Endothelial cell (in vitro differentiated cells): ENCODE results near the gene MIB1. TPM values are rescaled to one million over a fixed set of nuclear protein-coding genes. Genes with fewer than 3 reads are reported as not detected.

ENCODE experiments used
- DNase-seq: peaks from one replicate; pipeline ENCODE4 v3.0.0; 2021; ENCODE audit warnings: low spot score
- H3K27ac Mint-ChIP-seq: one replicate; pipeline ENCODE4 v1.8.0; 2021; ENCODE audit warnings: mixed read lengths, inconsistent platforms; ENCODE audit not compliant: unreplicated experiment
- H3K27me3 Mint-ChIP-seq: one replicate; pipeline ENCODE4 v1.8.0; 2021; ENCODE audit warnings: mild to moderate bottlenecking, moderate library complexity, mixed read lengths, inconsistent platforms; ENCODE audit not compliant: unreplicated experiment
- H3K36me3 Mint-ChIP-seq: one replicate; pipeline ENCODE4 v1.8.0; 2021; ENCODE audit warnings: mild to moderate bottlenecking, low read depth, mixed read lengths, inconsistent platforms; ENCODE audit not compliant: unreplicated experiment
- H3K4me1 Mint-ChIP-seq: one replicate; pipeline ENCODE4 v1.8.0; 2021; ENCODE audit warnings: mild to moderate bottlenecking, mixed read lengths, inconsistent platforms; ENCODE audit not compliant: unreplicated experiment
- H3K4me3 Mint-ChIP-seq: one replicate; pipeline ENCODE4 v1.8.0; 2021; ENCODE audit warnings: mild to moderate bottlenecking, mixed read lengths, inconsistent platforms; ENCODE audit not compliant: unreplicated experiment
- H3K9me3 Mint-ChIP-seq: one replicate; pipeline ENCODE4 v1.8.0; 2021; ENCODE audit warnings: mixed read lengths, inconsistent platforms; ENCODE audit not compliant: unreplicated experiment
- total RNA-seq: library from RNA; stranded (reverse); fragmentation: NEBNext Ultra II Directional; extraction: Animal tissue kit (Norgen Biotek cat#: 25700); gene quantifications from one replicate; pipeline ENCODE4 v1.2.1, GENCODE V29; 2021; ENCODE audit not compliant: unreplicated experiment
- TF ChIP-seq, protein P1 (sequence below): fragments of 200-600 bp; sonication (generic); IDR thresholded peaks from one replicate; pipeline ENCODE4 v1.5.0; 2021; ENCODE audit warnings: antibody characterized with exemption; ENCODE audit not compliant: unreplicated experiment

Gene MIB1
- total RNA-seq, 1 donor from 2014 or later: 62.8 TPM

- Mint-ChIP-seq H3K4me3 (no peak overlapping the region), H3K27me3 (no peaks in the 10 kb centered on the region), H3K36me3 (no peaks in the 10 kb centered on the region), H3K9me3 (no peaks in the 10 kb centered on the region), H3K27ac (no peak overlapping the region), H3K4me1 (no peaks in the 10 kb centered on the region)
- no peak for DNase-seq
- TF ChIP-seq, protein P1, sequence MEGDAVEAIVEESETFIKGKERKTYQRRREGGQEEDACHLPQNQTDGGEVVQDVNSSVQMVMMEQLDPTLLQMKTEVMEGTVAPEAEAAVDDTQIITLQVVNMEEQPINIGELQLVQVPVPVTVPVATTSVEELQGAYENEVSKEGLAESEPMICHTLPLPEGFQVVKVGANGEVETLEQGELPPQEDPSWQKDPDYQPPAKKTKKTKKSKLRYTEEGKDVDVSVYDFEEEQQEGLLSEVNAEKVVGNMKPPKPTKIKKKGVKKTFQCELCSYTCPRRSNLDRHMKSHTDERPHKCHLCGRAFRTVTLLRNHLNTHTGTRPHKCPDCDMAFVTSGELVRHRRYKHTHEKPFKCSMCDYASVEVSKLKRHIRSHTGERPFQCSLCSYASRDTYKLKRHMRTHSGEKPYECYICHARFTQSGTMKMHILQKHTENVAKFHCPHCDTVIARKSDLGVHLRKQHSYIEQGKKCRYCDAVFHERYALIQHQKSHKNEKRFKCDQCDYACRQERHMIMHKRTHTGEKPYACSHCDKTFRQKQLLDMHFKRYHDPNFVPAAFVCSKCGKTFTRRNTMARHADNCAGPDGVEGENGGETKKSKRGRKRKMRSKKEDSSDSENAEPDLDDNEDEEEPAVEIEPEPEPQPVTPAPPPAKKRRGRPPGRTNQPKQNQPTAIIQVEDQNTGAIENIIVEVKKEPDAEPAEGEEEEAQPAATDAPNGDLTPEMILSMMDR: no peak
Measured at GRCh38 chr18:21826196-21826595, 85.6 kb downstream of the MIB1 start.

- DNase-seq: no peak
- H3K27me3 Mint-ChIP-seq: no peaks in the 10 kb centered on the region
- H3K4me1 Mint-ChIP-seq: no peaks in the 10 kb centered on the region
- no peak overlapping the region for H3K27ac Mint-ChIP-seq
- no peaks in the 10 kb centered on the region for H3K36me3 Mint-ChIP-seq
- no peaks in the 10 kb centered on the region for H3K9me3 Mint-ChIP-seq
- TF ChIP-seq, protein P1: no peak
- H3K4me3 Mint-ChIP-seq: no peak overlapping the region
Measured at GRCh38 chr18:21826641-21827302, 86.2 kb downstream of the MIB1 start.

DNA sequence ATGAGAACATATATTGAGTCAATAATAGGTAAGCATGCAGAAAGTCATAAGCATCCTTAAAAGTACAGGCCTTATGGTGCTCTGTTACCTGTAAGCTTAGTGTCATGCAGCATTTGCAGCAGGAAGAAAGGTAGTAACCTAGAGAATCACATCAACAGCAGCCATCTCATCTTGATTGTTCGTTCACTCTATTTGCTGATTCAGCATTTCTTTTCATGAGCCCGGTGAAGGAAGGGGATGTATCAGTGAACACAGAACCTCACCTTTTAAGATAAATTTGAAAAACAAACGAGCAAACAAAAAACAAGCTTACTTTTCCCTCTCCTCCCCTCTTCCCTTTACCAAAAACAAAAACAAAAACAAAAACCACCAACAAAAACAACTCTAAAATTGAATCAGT is 89.9 kb downstream of the MIB1 start:
- TF ChIP-seq, protein P1: no peak
- H3K27ac Mint-ChIP-seq: no peak overlapping the region

DNA sequence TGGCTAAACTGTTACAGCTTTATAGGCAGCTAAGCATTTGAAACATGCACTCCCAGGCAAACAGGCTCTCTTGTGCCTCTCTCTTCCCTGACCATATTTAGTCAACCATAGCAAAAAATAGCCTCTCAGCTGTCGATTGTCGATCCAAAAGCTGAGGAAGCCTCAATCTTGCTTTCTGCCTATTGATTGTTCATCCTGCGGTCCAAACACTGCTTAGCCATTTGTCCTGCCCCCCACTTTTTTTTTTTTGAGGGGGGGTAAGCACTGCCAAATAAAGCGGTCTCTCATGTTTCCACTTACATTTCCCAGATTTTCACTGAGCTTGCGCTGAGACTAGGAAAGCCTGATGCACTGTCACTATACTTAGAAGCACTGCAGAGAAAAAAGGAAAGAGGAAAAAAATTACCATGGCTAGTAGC is 90.8 kb downstream of the MIB1 start:
- DNase-seq: no peak
- H3K4me1 Mint-ChIP-seq: no peaks in the 10 kb centered on the region
- no peak overlapping the region for H3K4me3 Mint-ChIP-seq
- TF ChIP-seq, protein P1: no peak
- H3K27me3 Mint-ChIP-seq: no peaks in the 10 kb centered on the region
- H3K9me3 Mint-ChIP-seq: no peaks in the 10 kb centered on the region
- no peak overlapping the region for H3K27ac Mint-ChIP-seq
- no peaks in the 10 kb centered on the region for H3K36me3 Mint-ChIP-seq

More for the DNA sequence above, 89.9 kb downstream of the MIB1 start:
- DNase-seq: no peak
- H3K27me3 Mint-ChIP-seq: no peaks in the 10 kb centered on the region
- H3K9me3 Mint-ChIP-seq: no peaks in the 10 kb centered on the region
- no peaks in the 10 kb centered on the region for H3K36me3 Mint-ChIP-seq
- no peaks in the 10 kb centered on the region for H3K4me1 Mint-ChIP-seq
- no peak overlapping the region for H3K4me3 Mint-ChIP-seq

GRCh38 chr18:21833604-21834298 is 93.2 kb downstream of the MIB1 start:
- DNase-seq: no peak
- H3K4me3 Mint-ChIP-seq: no peak overlapping the region
- no peaks in the 10 kb centered on the region for H3K36me3 Mint-ChIP-seq
- H3K9me3 Mint-ChIP-seq: no peaks in the 10 kb centered on the region
- no peaks in the 10 kb centered on the region for H3K27me3 Mint-ChIP-seq
- no peaks in the 10 kb centered on the region for H3K4me1 Mint-ChIP-seq
- no peak overlapping the region for H3K27ac Mint-ChIP-seq
- TF ChIP-seq, protein P1: no peak
